ENCODE results near the gene HLA-DRA.

DNA sequence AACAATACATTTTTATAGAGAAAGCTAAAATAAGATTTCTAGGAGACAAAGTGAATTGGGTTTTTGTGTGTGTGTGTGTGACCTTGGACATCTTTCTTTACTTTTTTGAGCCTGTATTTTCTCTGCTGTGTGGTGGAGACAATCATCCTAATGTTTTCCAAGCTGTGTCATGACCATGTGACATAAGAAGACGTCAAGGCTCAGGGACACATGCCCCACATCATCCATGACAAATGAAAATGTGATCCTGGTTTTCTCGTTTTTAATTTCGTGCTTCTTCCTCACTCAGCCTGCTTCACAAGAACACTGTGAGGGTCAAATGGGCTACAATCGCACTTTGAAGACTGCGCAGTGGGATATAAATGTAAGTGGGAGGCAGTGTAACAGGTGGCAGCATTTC is 28.8 kb upstream of the HLA-DRA start:
- TF ChIP-seq, protein P1, sequence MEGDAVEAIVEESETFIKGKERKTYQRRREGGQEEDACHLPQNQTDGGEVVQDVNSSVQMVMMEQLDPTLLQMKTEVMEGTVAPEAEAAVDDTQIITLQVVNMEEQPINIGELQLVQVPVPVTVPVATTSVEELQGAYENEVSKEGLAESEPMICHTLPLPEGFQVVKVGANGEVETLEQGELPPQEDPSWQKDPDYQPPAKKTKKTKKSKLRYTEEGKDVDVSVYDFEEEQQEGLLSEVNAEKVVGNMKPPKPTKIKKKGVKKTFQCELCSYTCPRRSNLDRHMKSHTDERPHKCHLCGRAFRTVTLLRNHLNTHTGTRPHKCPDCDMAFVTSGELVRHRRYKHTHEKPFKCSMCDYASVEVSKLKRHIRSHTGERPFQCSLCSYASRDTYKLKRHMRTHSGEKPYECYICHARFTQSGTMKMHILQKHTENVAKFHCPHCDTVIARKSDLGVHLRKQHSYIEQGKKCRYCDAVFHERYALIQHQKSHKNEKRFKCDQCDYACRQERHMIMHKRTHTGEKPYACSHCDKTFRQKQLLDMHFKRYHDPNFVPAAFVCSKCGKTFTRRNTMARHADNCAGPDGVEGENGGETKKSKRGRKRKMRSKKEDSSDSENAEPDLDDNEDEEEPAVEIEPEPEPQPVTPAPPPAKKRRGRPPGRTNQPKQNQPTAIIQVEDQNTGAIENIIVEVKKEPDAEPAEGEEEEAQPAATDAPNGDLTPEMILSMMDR (IDR thresholded peaks at IDR 0.05): no peak
- no peak for TF ChIP-seq EZH2 (IDR thresholded peaks at IDR 0.05; ENCODE audit: borderline replicate concordance, insufficient read depth, low read depth, low read length, poor library complexity, severe bottlenecking)
